Karpas-422 (cell line): ENCODE measurements around the gene ZBTB47. TPM values are rescaled to one million over a fixed set of nuclear protein-coding genes. Genes with fewer than 3 reads are reported as not detected.

Source experiments
- DNase-seq: peaks from one replicate; pipeline ENCODE4 v3.0.0-alpha.2; 2015
- H2AFZ ChIP-seq: fragments of 200-600 bp; sonication (generic); 2 replicates; pipeline ENCODE4 v1.6.1; 2014; ENCODE audit warnings: antibody characterized with exemption, low read length, mixed read lengths
- H3K27ac ChIP-seq: fragments of 200-600 bp; sonication (generic); 2 replicates; pipeline ENCODE4 v1.5.1; 2014; ENCODE audit warnings: mild to moderate bottlenecking, low read length, moderate library complexity
- H3K27me3 ChIP-seq: fragments of 200-600 bp; sonication (generic); 2 replicates; pipeline ENCODE4 v1.6.1; 2014; ENCODE audit warnings: low read length, mixed read lengths
- H3K36me3 ChIP-seq: fragments of 200-600 bp; sonication (generic); 2 replicates; pipeline ENCODE4 v1.6.1; 2014; ENCODE audit warnings: low read length, mixed read lengths; ENCODE audit not compliant: insufficient read depth
- H3K4me1 ChIP-seq: fragments of 200-600 bp; sonication (generic); 2 replicates; pipeline ENCODE4 v1.6.1; 2014; ENCODE audit warnings: mild to moderate bottlenecking, low read length, mixed read lengths
- H3K4me2 ChIP-seq: fragments of 200-600 bp; sonication (generic); 2 replicates; pipeline ENCODE4 v1.6.1; 2014; ENCODE audit warnings: low read length, low read depth, mild to moderate bottlenecking; ENCODE audit not compliant: poor library complexity, severe bottlenecking
- H3K4me3 ChIP-seq: fragments of 200-600 bp; sonication (generic); 2 replicates; pipeline ENCODE4 v1.5.1; 2014; ENCODE audit warnings: mild to moderate bottlenecking, antibody characterized with exemption, low read length, mixed read lengths
- H3K79me2 ChIP-seq: fragments of 200-600 bp; sonication (generic); 2 replicates; pipeline ENCODE4 v1.6.1; 2014; ENCODE audit warnings: mild to moderate bottlenecking, low read length, mixed read lengths
- H3K9ac ChIP-seq: fragments of 200-600 bp; sonication (generic); 2 replicates; pipeline ENCODE4 v1.6.0; 2014; ENCODE audit warnings: low read length
- H3K9me2 ChIP-seq: fragments of 200-600 bp; sonication (generic), shearing (Covaris generic); replicated peaks from 2 replicates; pipeline ENCODE4 v1.6.0; 2014; ENCODE audit warnings: mild to moderate bottlenecking, low read length, moderate library complexity; ENCODE audit not compliant: insufficient read depth
- H3K9me3 ChIP-seq: fragments of 300-700, 200-600 bp; sonication (generic); 2 replicates; pipeline ENCODE4 v1.6.1; 2014; ENCODE audit warnings: low read length, mixed read lengths
- H4K20me1 ChIP-seq: fragments of 200-600 bp; sonication (generic); 2 replicates; pipeline ENCODE4 v1.6.1; 2014; ENCODE audit warnings: mild to moderate bottlenecking, antibody characterized with exemption, low read length, low read depth; ENCODE audit not compliant: insufficient read depth
- total RNA-seq: library from RNA; depleted of rRNA; stranded (reverse); fragments of >200 nt; shearing (Covaris generic); gene quantifications from 2 replicates; pipeline ENCODE4 v1.2.3, GENCODE V29; 2014; ENCODE audit warnings: low replicate concordance; rRNA removed

Gene ZBTB47
- 0.07 and 0.11 TPM in 2 replicates for total RNA-seq

DNA sequence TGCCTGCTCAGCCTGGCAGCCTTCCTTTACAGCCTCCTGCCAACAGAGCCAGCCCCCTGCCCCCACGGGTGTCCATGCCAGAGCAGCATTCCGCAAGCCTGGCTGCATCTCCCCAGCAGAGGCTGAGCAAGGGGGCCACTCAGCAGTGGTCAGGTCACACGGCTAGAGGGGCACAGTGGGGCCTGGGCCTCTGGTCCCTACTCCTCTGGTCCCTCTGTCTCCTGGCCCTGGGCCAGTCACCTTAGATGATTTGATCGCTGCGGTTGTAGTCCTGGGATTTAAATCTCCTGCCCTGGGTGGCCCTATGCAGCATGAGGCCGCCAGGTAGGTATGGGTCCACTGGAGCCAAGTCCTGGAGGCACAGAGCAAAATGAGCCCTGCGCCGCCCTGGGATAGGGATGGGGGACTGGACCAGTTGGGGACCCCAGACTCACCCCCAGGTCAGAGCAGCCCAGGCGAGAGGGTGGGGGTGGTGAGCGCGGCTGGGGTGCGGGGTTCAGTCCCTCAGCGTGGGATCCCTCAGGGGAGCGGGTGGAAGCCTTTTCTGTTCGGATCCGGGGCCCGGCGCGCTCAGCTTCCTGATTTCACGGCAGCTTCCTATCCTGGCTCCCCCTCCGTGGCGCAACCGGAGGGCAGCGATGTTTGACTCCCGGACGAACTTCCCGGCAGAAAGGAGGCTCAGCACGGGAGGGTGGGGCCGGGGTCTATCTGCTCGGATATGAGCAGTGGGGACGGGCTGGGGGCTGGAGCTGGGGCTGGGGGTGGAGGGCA lies at the start of gene ZBTB47:
Gene ZBTB47, plus strand, starts transcription at position 138 of the 771 bp plus-strand sequence. CDS start 4,659 bp downstream, outside the sequence.
- Histone ChIP-seq H3K36me3 (peaks cover 3% of the 10 kb centered on the region; the same call in 1 of the 2 replicates), H3K79me2 (no peaks in the 10 kb centered on the region), H3K4me3 (no peak within 1 kb of the TSS), H3K27ac (peak within 1 kb of the TSS; percentile 77), H3K9ac (peak within 1 kb of the TSS; percentile 12), H3K27me3 (no peaks in the 10 kb centered on the region), H3K9me3 (no peaks in the 10 kb centered on the region), H4K20me1 (no peaks in the 10 kb centered on the region), H3K4me2 (peak within 1 kb of the TSS; percentile 40), H2AFZ (peak within 1 kb of the TSS; percentile 58; the same call in 1 of the 2 replicates), H3K4me1 (peaks cover 32% of the 10 kb centered on the region), H3K9me2 (no peaks in the 10 kb centered on the region)
- no peak for DNase-seq

DNA sequence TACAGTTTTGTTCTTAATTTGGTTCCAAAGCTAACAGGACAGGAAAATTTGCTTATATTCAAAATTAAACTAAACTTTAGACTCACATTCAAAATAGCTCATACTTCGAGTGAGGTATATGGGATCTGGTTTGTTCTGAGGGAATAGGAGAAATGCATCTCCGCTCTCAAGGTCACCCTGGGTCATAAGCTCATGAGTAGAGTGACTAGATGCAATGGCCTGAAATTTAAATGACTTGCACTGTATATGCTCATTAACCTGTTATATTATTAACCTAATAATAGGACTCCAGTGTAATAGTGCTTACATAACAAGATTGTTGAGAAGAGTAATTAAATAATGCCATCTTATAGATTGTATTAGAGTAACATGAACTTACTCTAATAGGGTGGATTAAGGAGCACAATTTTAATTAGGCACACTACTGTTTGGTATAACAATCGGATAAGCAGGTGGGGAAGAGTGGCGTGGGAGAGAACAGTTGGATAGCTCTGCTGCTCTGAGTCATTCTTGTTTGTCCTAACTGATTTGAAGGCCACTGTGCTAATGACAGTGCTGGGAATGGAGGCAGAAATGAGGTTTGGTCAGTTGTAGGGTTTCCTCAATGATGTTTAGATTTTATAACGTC lies 47.8 kb upstream of the ZBTB47 start:
- DNase-seq, result no peak
- peaks cover 39% of the 10 kb centered on the region for H3K36me3 ChIP-seq
- peaks cover 20% of the 10 kb centered on the region for H4K20me1 ChIP-seq
- H3K4me3 ChIP-seq, result no peak overlapping the region
- H3K9me2 ChIP-seq, result no peaks in the 10 kb centered on the region
- no peak overlapping the region for H3K9ac ChIP-seq
- H3K27ac ChIP-seq, result peak overlapping the region; percentile 25; the same call in 1 of the 2 replicates
- H3K27me3 ChIP-seq, result no peaks in the 10 kb centered on the region
- H3K4me2 ChIP-seq, result peak overlapping the region; percentile 28
- peaks cover 99% of the 10 kb centered on the region for H3K79me2 ChIP-seq
- no peaks in the 10 kb centered on the region for H3K9me3 ChIP-seq
- H3K4me1 ChIP-seq, result peaks cover 70% of the 10 kb centered on the region
- H2AFZ ChIP-seq, result no peak overlapping the region

DNA sequence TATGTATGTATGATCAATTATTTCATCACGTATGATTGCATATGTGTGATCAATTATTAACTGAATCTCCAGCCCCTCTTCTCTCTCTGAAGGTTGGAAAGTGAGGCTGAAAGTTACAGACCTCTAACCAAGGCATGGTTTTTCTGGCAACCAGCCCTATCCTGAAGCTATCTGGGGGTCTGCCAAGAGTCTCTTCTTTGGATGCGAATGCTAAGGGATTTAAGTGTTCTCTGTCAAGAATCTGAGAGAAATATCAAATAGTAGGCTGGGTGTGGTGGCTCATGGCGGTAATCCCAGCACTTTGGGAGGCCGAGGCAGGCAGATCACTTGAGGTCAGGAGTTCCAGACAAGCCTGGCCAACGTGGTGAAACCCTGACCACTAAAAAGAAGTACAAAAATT lies 44.9 kb upstream of the ZBTB47 start:
- H3K9me3 ChIP-seq, result no peaks in the 10 kb centered on the region
- DNase-seq, result no peak
- no peaks in the 10 kb centered on the region for H3K9me2 ChIP-seq
- H4K20me1 ChIP-seq, result peaks cover 15% of the 10 kb centered on the region
- H3K27me3 ChIP-seq, result no peaks in the 10 kb centered on the region
- H2AFZ ChIP-seq, result no peak overlapping the region
- no peak overlapping the region for H3K4me2 ChIP-seq
- H3K4me3 ChIP-seq, result no peak overlapping the region
- H3K27ac ChIP-seq, result peak overlapping the region; percentile 16; the same call in 1 of the 2 replicates
- H3K36me3 ChIP-seq, result peaks cover 33% of the 10 kb centered on the region
- H3K79me2 ChIP-seq, result peaks cover 100% of the 10 kb centered on the region
- peaks cover 83% of the 10 kb centered on the region for H3K4me1 ChIP-seq
- H3K9ac ChIP-seq, result no peak overlapping the region

DNA sequence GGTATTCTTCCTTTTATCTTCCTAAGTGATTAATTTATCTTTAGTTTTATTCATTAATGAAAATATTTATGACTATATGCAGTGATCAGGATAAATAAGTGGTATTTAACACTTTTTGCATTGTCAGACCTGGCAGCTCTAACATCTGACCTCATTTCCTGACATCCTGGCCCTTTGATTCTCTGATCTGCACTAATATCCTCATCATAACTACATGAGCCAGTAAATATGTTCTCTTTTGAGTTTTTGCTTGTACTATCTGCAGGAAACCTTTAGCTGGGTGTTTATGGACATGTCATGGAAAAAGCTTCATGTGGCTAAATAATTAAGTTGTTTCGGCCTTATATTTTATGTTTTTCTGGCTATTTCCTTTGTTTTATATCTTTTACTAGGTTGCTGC lies 42.5 kb upstream of the ZBTB47 start:
- Histone ChIP-seq H3K4me1 (peaks cover 81% of the 10 kb centered on the region), H3K4me3 (no peak overlapping the region), H4K20me1 (peaks cover 11% of the 10 kb centered on the region), H3K9me2 (no peaks in the 10 kb centered on the region), H3K79me2 (peaks cover 100% of the 10 kb centered on the region), H3K4me2 (peak overlapping the region; percentile 20), H3K36me3 (peaks cover 37% of the 10 kb centered on the region), H2AFZ (no peak overlapping the region), H3K9me3 (no peaks in the 10 kb centered on the region), H3K27ac (peak overlapping the region; percentile 98), H3K9ac (0 out of 2 replicates have a peak overlapping the region, but pooled peaks have one; percentile 28), H3K27me3 (no peaks in the 10 kb centered on the region)
- DNase-seq, result no peak

DNA sequence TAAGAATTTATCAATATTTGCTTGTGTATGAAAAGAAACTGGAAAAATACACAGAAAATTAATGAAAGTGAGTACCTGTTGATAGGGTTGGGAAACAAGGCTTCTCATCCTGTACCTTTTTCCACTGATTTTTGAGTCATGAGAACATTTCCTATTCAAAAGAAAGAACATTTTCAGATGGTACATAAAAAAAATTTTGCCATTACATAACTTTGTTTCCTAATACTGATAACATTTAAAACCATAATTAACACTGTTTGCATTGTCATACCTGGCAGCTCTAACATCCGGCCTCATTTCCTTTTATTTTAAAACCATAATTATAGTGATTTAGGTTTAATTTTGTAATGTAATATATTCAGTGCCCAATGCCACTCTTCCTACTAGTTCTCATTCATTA lies 41.3 kb upstream of the ZBTB47 start:
- Histone ChIP-seq H3K9me2 (no peaks in the 10 kb centered on the region), H3K9ac (peak overlapping the region; percentile 52), H3K4me1 (peaks cover 84% of the 10 kb centered on the region), H3K9me3 (no peaks in the 10 kb centered on the region), H3K4me3 (peak overlapping the region; percentile 56), H3K36me3 (peaks cover 42% of the 10 kb centered on the region), H2AFZ (no peak overlapping the region), H3K79me2 (peaks cover 100% of the 10 kb centered on the region), H4K20me1 (peaks cover 11% of the 10 kb centered on the region), H3K4me2 (peak overlapping the region; percentile 88), H3K27me3 (no peaks in the 10 kb centered on the region), H3K27ac (peak overlapping the region; percentile 98)
- DNase-seq, result peak; percentile 62

DNA sequence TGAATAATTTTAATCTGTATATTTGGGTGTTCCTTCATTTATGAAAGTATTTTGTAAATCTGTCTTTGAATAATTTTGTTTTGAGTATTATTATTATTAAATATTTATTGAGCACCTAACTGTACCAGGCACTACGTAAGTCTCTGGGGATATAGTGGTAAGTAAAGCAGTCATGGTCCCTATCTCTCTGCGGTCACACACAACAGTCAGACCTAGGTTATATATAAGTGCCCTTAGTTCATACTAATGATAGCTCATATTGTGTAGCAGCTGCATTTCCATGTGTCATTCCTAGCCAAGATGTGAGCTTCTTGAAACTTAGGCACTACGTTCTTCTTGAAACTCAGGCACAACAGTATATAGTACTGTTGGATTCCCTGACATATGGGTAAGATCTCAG lies 40.6 kb upstream of the ZBTB47 start:
- H3K9me3 ChIP-seq, result no peaks in the 10 kb centered on the region
- peaks cover 7% of the 10 kb centered on the region for H4K20me1 ChIP-seq
- no peaks in the 10 kb centered on the region for H3K27me3 ChIP-seq
- H3K4me3 ChIP-seq, result peak overlapping the region; percentile 56
- H3K9me2 ChIP-seq, result no peaks in the 10 kb centered on the region
- H2AFZ ChIP-seq, result no peak overlapping the region
- peaks cover 98% of the 10 kb centered on the region for H3K79me2 ChIP-seq
- peaks cover 37% of the 10 kb centered on the region for H3K36me3 ChIP-seq
- H3K27ac ChIP-seq, result peak overlapping the region; percentile 98
- H3K4me1 ChIP-seq, result peaks cover 84% of the 10 kb centered on the region
- peak; percentile 82 for DNase-seq
- peak overlapping the region; percentile 88 for H3K4me2 ChIP-seq
- H3K9ac ChIP-seq, result peak overlapping the region; percentile 52

DNA sequence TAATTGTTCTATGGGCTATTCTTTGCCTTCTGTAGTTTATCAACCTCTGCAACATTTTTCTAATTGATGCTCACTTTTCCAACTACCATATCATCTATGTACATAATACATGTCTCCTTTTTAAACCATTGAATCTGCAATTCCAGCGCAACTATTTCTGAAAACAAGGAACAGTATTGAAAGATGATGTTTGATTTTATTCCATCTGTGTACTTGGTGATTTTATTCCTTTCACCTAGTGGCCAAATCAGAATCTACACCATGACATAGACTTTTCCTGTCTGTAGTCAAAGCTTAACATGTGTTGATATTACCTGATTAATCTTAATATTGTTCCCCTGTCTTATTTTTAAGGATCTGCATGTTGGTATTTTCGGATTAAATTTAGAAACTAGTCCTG lies 40.0 kb upstream of the ZBTB47 start:
- peak overlapping the region; percentile 88 for H3K4me2 ChIP-seq
- H3K4me1 ChIP-seq, result peaks cover 79% of the 10 kb centered on the region
- peak overlapping the region; percentile 56; the same call in 1 of the 2 replicates for H3K4me3 ChIP-seq
- H3K79me2 ChIP-seq, result peaks cover 93% of the 10 kb centered on the region
- peaks cover 33% of the 10 kb centered on the region; the same call in 1 of the 2 replicates for H3K36me3 ChIP-seq
- no peaks in the 10 kb centered on the region for H3K9me3 ChIP-seq
- peaks cover 2% of the 10 kb centered on the region for H4K20me1 ChIP-seq
- peak overlapping the region; percentile 98 for H3K27ac ChIP-seq
- peak overlapping the region; percentile 45 for H3K9ac ChIP-seq
- H3K27me3 ChIP-seq, result no peaks in the 10 kb centered on the region
- no peak overlapping the region for H2AFZ ChIP-seq
- no peak for DNase-seq
- H3K9me2 ChIP-seq, result no peaks in the 10 kb centered on the region

DNA sequence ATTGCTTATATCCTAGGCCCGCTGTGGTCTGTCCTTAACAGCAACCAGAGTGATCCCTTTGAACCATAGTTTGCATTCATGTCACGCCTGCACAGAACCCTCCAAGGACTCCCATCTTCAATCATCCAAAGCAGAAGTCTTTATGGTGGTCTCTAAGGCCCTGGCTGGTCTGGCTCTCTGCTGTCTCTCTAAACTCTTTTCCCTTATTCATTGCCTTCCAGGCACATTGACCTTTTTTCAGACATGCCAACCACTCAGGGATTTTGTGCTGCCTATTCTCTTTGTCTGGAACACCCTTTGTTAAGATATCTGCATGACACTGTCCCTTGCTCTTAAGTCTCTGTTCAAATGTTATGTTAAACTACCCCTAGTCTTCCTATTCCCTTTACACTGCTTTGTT lies 21.9 kb upstream of the ZBTB47 start:
- DNase-seq, result no peak
- Histone ChIP-seq H2AFZ (no peak overlapping the region), H3K79me2 (peaks cover 35% of the 10 kb centered on the region), H3K27me3 (no peaks in the 10 kb centered on the region), H4K20me1 (no peaks in the 10 kb centered on the region), H3K36me3 (peaks cover 74% of the 10 kb centered on the region), H3K4me2 (no peak overlapping the region), H3K27ac (no peak overlapping the region), H3K4me3 (no peak overlapping the region), H3K9me3 (no peaks in the 10 kb centered on the region), H3K4me1 (no peaks in the 10 kb centered on the region), H3K9ac (no peak overlapping the region), H3K9me2 (no peaks in the 10 kb centered on the region)
